ENCODE data around the gene GALNS. TPM values are rescaled to one million over a fixed set of nuclear protein-coding genes. Genes with fewer than 3 reads are reported as not detected.

GALNS gene
- total and polyA plus RNA-seq, 2 donors (not counting 3 experiments of a cell fraction or from before 2014, with no cell fraction given) = 21.8 to 40.2 TPM

DNA sequence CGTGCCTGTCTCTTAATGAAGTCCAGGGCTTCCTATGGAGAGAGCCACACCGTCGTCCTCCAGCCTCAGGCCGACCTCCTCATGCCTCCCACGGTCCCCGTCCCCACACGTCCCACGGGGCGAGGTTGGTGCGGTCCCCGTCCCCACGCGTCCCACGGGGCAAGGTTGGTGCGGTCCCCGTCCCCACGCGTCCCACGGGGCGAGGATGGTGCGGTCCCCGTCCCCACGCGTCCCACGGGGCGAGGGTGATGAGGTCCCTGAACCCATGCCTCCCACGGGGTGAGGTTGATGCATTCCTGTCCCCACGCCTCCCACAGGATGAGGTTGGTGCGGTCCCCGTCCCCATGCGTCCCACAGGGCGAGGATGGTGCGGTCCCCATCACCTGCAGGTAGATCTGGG, 20.9 kb downstream of the GALNS start:
- CTCF ChIA-PET = no interaction called here

DNA sequence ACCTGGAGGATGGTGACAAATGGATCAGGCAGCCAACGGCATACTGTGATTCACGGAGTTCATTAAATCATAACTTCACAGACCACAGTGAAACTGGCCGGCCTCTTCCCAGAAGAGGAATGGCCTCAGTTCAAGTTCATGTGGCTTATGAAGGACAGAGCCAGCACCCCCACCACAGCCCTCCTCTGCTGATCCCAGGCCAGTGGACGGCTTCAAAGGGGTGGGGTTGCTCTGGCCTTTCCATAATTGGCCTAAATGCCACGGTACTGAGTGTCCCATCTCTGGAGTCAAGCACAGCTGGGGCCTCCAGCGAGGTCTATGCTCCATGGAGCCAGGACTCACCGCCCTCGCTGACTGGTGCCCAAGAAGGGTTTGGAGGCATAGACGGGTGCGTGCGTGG, 21.4 kb downstream of the GALNS start:
- TF ChIP-seq, protein P1, sequence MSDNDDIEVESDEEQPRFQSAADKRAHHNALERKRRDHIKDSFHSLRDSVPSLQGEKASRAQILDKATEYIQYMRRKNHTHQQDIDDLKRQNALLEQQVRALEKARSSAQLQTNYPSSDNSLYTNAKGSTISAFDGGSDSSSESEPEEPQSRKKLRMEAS (IDR thresholded peaks at IDR 0.05; ENCODE audit: insufficient read depth, insufficient read length) = no peak
- TF ChIP-seq JUN (IDR thresholded peaks at IDR 0.05; ENCODE audit: borderline replicate concordance, insufficient read depth, insufficient read length, low read depth) = no peak
- no peak overlapping the region for H3K27ac ChIP-seq (ENCODE audit: insufficient read depth, low read depth, low read length)
- no peak overlapping the region for H2AFZ ChIP-seq (ENCODE audit: low read depth, low read length)
- FAIRE-seq (no peak), DNase-seq (ENCODE audit: low read depth, low spot score) (no peak)
- ChIA-PET POLR2A (no interaction called here), CTCF (no interaction called here)
- no peaks in the 10 kb centered on the region for H3K4me1 ChIP-seq (ENCODE audit: control insufficient read depth, extremely low read depth, insufficient read depth, low read length)
- no peak overlapping the region for H3K9ac ChIP-seq (replicated peaks; ENCODE audit: extremely low read depth, insufficient read depth, low read length)
- H3K27me3 ChIP-seq (ENCODE audit: control insufficient read depth in 2 of 2, insufficient read depth in 2 of 2, low read length in 2 of 2) = no peaks in the 10 kb centered on the region
- intact Hi-C loops (cut with micrococcal nuclease) = no loop called here
- no peaks in the 10 kb centered on the region for H4K20me1 ChIP-seq (replicated peaks; ENCODE audit: control insufficient read depth, extremely low read depth, insufficient read depth, low read length)
- no peak overlapping the region for H3K4me3 ChIP-seq (replicated peaks in 1 of 3; ENCODE audit: insufficient read depth in 1 of 3, low read depth in 1 of 3, low read length in 3 of 3)
- H3K4me2 ChIP-seq (ENCODE audit: insufficient read depth, low read length) = no peak overlapping the region
- H3K79me2 ChIP-seq (ENCODE audit: control insufficient read depth, insufficient read depth, low read length) = no peaks in the 10 kb centered on the region
- no peaks in the 10 kb centered on the region for H3K9me1 ChIP-seq (replicated peaks; ENCODE audit: control insufficient read depth, extremely low read depth, insufficient read depth, low read length)
- H3K36me3 ChIP-seq (ENCODE audit: control insufficient read depth in 2 of 2, extremely low read depth in 1 of 2, insufficient read depth in 2 of 2, low read length in 2 of 2) = peaks cover 0 to 8% of the 10 kb centered on the region in 2 experiments
- dilution Hi-C loops (cut with MboI; ENCODE audit: extremely low pct_ligation_motif_present, low sequenced_read_pairs) = no loop called here
- BruUV-seq (replicated peaks) = no TSS peak
- H3K9me3 ChIP-seq (replicated peaks; ENCODE audit: control insufficient read depth, insufficient read depth, low read length) = no peaks in the 10 kb centered on the region

More for the DNA sequence above, 20.9 kb downstream of the GALNS start:
- H3K79me2 ChIP-seq (ENCODE audit: control insufficient read depth, insufficient read depth, low read length) = no peaks in the 10 kb centered on the region
- BruUV-seq (replicated peaks) = no TSS peak
- no peak overlapping the region for H3K9ac ChIP-seq (replicated peaks; ENCODE audit: extremely low read depth, insufficient read depth, low read length)
- no peaks in the 10 kb centered on the region for H3K4me1 ChIP-seq (ENCODE audit: control insufficient read depth, extremely low read depth, insufficient read depth, low read length)
- no peaks in the 10 kb centered on the region for H3K9me1 ChIP-seq (replicated peaks; ENCODE audit: control insufficient read depth, extremely low read depth, insufficient read depth, low read length)
- DNase-seq (ENCODE audit: low read depth, low spot score) (no peak), FAIRE-seq (no peak)
- no peak for TF ChIP-seq GATA2 (IDR thresholded peaks at IDR 0.05; ENCODE audit: insufficient read depth, insufficient read length, low read depth, low read length)
- no peak for TF ChIP-seq FOS (IDR thresholded peaks at IDR 0.05; ENCODE audit: borderline replicate concordance, insufficient read depth, low read length)
- no peak for TF ChIP-seq EZH2 (IDR thresholded peaks at IDR 0.05; ENCODE audit: borderline replicate concordance, low read depth, low read length, severe bottlenecking)
- no peak for TF ChIP-seq JUN (IDR thresholded peaks at IDR 0.05; ENCODE audit: borderline replicate concordance, insufficient read depth, insufficient read length, low read depth)
- TF ChIP-seq, protein P1 (IDR thresholded peaks at IDR 0.05; ENCODE audit: insufficient read depth, insufficient read length) = no peak
- POLR2A ChIA-PET = no interaction called here
- dilution Hi-C loops (cut with MboI; ENCODE audit: extremely low pct_ligation_motif_present, low sequenced_read_pairs) = no loop called here
- no peaks in the 10 kb centered on the region for H3K9me3 ChIP-seq (replicated peaks; ENCODE audit: control insufficient read depth, insufficient read depth, low read length)
- no peak overlapping the region for H3K4me3 ChIP-seq (replicated peaks in 1 of 3; ENCODE audit: insufficient read depth in 1 of 3, low read depth in 1 of 3, low read length in 3 of 3)
- no peak overlapping the region for H3K4me2 ChIP-seq (ENCODE audit: insufficient read depth, low read length)
- H3K36me3 ChIP-seq (ENCODE audit: control insufficient read depth in 2 of 2, extremely low read depth in 1 of 2, insufficient read depth in 2 of 2, low read length in 2 of 2) = peaks cover 0 to 12% of the 10 kb centered on the region in 2 experiments
- H4K20me1 ChIP-seq (replicated peaks; ENCODE audit: control insufficient read depth, extremely low read depth, insufficient read depth, low read length) = no peaks in the 10 kb centered on the region
- no peak overlapping the region for H2AFZ ChIP-seq (ENCODE audit: low read depth, low read length)
- no peaks in the 10 kb centered on the region for H3K27me3 ChIP-seq (ENCODE audit: control insufficient read depth in 2 of 2, insufficient read depth in 2 of 2, low read length in 2 of 2)
- intact Hi-C loops (cut with micrococcal nuclease) = no loop called here
- no peak overlapping the region for H3K27ac ChIP-seq (ENCODE audit: insufficient read depth, low read depth, low read length)
